Anterior cingulate cortex (tissue), 58 donors: Measurements from ENCODE around the gene ACOT6.
"Not testable (repeated sequence)": the region's sequence is repeated elsewhere in the genome, so short reads cannot be mapped to it uniquely, and the experiment has no call there.

ENCODE experiments used
- DNase-seq, 58 donors: peaks; one replicate each; lab custom pipeline; 2025; lab: John Stamatoyannopoulos, UW

The ACOT6 gene

GRCh38 chr14:73591690-73592449, 20.4 kb upstream of the ACOT6 start, which contains the start of gene ACOT4:
Gene ACOT4, plus strand, starts transcription at chr14:73591873. Its CDS starts 87 bp downstream, at chr14:73591960.
- DNase-seq, result peak in 20 of 58 donors; percentile 4 to 54 (median 26)

DNA sequence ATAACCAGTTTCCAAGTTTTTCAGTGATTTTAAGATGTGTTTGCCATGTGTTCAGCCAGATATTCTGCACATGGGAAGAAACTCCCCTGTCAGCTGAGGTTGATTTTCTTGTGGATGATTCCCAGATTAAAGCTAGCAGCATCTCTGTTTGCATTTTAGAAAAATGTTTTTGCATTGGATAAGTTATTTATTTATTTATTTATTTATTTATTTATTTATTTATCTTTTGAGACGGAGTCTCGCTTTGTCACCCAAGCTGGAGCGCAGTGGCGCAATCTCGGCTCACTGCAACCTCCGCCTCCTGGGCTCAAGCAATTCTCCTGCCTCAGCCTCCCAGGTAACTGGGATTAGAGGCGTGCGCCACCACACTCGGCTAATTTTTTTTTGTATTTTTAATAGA, 17.8 kb upstream of the ACOT6 start:
- no peak for DNase-seq

GRCh38 chr14:73599499-73599898, 12.8 kb upstream of the ACOT6 start:
- DNase-seq, result no peak

GRCh38 chr14:73602994-73603393, 9.3 kb upstream of the ACOT6 start:
- no peak for DNase-seq

DNA sequence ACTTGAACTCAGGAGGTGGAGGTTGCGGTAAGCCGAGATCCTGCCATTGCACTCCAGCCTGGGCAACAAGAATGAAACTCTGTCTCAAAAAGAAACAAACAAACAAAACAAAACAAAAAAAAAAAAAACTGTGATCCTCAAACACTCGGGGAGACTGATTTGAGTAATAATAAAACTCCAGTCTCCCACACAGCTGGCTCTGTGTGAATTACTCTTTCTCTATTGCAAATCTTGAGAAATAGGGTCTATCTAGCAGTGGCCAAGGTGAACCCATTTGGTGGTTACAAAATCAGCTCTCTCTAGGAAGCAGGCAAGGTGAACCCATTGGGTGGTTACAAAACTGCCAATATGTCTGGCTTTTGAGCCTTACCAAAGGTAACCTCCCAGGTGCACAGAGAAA, 6.0 kb upstream of the ACOT6 start:
- DNase-seq, result no peak

GRCh38 chr14:73607241-73607640, 5.1 kb upstream of the ACOT6 start:
- DNase-seq, result no peak

DNA sequence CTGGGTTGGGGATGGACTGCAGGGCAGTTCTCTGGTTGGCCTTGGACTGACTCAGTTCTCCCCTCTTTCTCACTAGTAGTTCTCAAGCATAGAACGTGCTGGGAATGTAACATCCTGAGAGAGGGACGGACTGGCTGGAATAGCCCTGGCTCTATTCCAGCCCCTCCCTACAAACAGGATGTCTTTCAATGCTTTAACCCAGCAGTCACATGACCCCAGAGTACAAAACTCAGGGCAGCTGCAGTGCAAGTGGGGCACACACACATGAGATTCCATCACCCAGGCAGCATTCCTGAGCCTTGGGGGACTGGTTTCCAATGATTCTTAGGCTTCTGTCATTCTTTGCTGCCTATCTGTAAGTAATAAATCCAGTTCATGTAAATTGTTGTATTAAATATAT, 1.6 kb upstream of the ACOT6 start:
- peak in 30 of 58 donors; percentile 1 to 67 (median 14) for DNase-seq

GRCh38 chr14:73613046-73613383, 698 bp downstream of the ACOT6 start:
- DNase-seq, result peak in 11 of 58 donors; percentile 27 to 65 (median 48)

DNA sequence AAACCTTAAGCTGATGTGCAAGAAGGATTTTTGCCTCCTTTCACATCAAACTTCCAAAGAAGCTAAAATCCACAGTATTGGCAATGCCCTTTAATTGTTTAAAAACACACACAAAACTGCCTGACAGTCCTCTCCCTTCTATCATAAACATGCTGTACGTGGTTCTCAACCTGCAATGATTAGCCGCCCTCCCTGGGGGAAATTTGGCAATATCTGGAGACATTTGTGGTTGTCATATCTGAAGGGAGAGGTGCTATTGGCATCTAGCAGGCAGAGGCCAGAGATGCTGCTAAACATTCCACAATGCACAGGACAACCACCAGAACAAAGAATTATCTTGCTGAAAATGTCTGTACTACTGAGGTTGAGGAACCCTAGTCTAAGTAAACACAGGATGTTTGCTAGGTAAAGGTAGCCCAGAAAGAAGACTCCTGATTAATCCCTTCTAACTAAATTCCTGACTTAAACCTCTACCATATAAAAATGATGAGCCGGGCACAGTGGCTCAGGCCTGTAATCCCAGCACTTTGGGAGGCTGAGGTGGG, 1.2 kb downstream of the ACOT6 start:
- DNase-seq, result no peak

DNA sequence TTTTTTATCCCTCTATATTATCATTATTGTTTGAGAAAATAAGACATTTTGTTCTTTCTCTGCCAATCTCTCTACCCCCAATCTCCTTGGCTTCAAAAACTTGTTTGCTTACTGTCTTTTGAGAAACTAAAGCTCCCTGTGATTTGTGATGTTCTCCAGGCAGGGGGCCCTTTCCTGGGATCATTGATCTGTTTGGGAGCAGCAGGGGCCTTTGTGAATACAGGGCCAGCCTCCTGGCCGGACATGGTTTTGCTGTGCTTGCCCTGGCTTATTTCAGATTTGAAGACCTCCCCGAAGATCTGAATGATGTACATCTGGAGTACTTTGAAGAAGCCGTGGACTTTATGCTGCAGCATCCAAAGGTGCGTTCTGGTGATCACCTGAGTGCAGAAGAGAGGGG, 4.5 kb downstream of the ACOT6 start:
- DNase-seq, result no peak

GRCh38 chr14:73619524-73619923, 7.2 kb downstream of the ACOT6 start:
- DNase-seq, result no peak

- DNase-seq, result no peak
Measured at GRCh38 chr14:73620268-73620667, 8.0 kb downstream of the ACOT6 start.

GRCh38 chr14:73623504-73624054, 11.3 kb downstream of the ACOT6 start:
- DNase-seq, result peak in 1 of 58 donors; percentile 1

DNA sequence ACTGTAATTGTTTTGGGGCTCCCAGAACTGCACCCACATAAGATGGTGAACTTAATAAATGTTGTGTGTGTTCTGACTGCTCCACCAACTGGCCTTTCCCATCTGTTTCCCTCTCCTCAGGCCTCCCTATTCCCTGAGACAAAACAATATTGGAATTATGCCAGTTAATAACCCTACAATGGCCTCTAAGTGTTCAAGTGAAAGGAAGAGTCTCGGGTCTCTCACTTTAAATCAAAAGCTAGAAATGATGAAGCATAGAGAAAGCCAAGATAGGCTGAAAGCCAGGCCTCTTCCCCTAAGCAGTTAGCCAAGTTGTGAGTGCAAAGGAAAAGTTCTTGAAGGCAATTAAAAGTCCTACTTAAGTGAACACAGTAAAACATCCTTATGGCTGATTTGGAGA, 13.4 kb downstream of the ACOT6 start:
- no peak for DNase-seq

- no peak for DNase-seq
Measured at GRCh38 chr14:73627151-73627558, 14.8 kb downstream of the ACOT6 start.

GRCh38 chr14:73630009-73630780, 17.9 kb downstream of the ACOT6 start:
- DNase-seq, result no peak

GRCh38 chr14:73633116-73634010, 21.0 kb downstream of the ACOT6 start:
- DNase-seq, result peak in 56 of 58 donors; percentile 8 to 83 (median 54)

DNA sequence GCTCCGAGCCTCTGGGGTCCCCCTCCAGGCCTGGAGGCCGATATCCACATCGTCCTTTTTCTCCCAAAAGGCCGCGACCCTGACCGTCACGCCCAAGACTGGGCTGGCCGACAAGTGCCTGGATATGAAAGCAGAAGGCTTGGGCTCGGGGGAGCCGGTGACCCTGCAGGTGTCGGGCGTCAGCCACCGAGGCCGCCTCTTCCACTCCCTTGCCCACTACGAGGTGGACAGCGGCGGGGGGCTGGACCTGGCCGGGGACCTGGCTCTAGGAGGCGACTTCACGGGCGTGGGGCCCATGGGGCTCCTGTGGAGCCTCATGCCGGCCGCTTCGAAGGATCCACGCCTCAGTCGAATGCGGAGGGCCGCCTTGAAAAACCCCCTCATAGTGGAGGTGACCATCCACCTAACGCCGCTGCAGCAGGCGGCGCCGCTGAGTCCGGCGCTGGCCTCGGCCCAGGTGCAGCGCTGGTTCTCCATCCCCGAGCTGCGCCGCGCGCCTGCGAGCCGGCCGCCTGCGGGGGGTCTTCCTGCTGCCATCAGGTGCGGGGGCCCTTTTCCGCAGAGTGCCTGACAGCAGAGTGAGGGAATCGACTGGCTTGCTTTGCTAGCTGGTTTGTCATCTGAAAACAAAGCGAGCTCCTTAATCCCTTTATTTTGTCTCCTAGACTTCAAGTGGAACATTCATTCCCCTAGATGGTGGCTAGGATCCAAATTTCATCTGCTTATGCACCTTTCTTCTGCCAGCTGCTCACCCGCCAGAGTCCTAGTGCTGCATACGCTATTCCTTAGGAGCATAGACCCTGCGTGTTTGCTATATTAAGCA, 21.9 kb downstream of the ACOT6 start:
- DNase-seq, result peak in 44 of 58 donors; percentile 3 to 72 (median 34)

DNA sequence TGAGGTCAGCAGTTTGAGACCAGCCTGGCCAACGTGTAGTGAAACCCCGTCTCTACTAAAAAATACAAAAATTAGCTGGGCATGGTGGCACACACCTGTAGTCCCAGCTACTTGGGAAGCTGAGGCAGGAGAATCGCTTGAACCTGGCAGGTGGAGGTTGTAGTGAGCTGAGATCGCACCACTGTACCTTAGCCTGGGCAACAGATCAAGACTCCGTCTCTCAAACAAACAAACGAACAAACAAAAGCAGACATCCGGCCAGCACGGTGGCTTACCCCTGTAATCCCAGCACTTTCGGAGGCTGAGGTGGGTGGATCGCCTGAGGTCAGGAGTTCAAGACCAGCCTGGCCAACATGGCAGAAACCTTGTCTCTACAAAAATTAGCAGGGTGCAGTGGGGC, 24.0 kb downstream of the ACOT6 start:
- not testable (repeated sequence) for DNase-seq
